HepG2 (cell line): ENCODE data around the gene SLC35B1. TPM values are rescaled to one million over a fixed set of nuclear protein-coding genes. Genes with fewer than 3 reads are reported as not detected.

Experiments
- CAMTA2 ChIP-seq: sonication (generic); formaldehyde crosslinking; IDR thresholded peaks from 2 replicates; pipeline ENCODE4 v1.4.0; 2020; ENCODE audit warnings: mild to moderate bottlenecking, missing genetic modification reagents, borderline replicate concordance
- GABPA ChIP-seq, 2 experiments: IDR thresholded peaks; 2 replicates each; pipeline ENCODE4 v1.6.1; 2011 to 2016; ENCODE audit warnings: low read depth in 2 of 2, low read length in 1 of 2, missing biosample characterization in 1 of 2, missing genetic modification characterization in 1 of 2
- GZF1 ChIP-seq: sonication (generic); formaldehyde crosslinking; IDR thresholded peaks from 2 replicates; pipeline ENCODE4 v1.5.1; 2020; ENCODE audit warnings: mild to moderate bottlenecking, missing genetic modification reagents
- KLF13 ChIP-seq: sonication (generic); formaldehyde crosslinking; IDR thresholded peaks from 2 replicates; pipeline ENCODE4 v1.4.0; 2020; ENCODE audit warnings: mild to moderate bottlenecking, missing genetic modification reagents
- MBNL3 ChIP-seq: fragments of 250-450 bp; sonication (Bioruptor Pico); conservative IDR thresholded peaks from 2 replicates; pipeline ENCODE4 v1.8.0; 2022; ENCODE audit warnings: mild to moderate bottlenecking, inconsistent platforms
- MYC ChIP-seq: sonication (generic); formaldehyde crosslinking; IDR thresholded peaks from 2 replicates; pipeline ENCODE4 v1.9.0; 2021; ENCODE audit warnings: missing genetic modification reagents, borderline replicate concordance
- PLRG1 ChIP-seq: fragments of 450-650 bp; conservative IDR thresholded peaks from 2 replicates; pipeline ENCODE4 v1.6.1; 2016
- SMARCC2 ChIP-seq: fragments of 450-650 bp; IDR thresholded peaks from 2 replicates; pipeline ENCODE4 v1.6.1; 2017; ENCODE audit warnings: antibody characterized with exemption, mild to moderate bottlenecking
- ZNF263 ChIP-seq: sonication (generic); formaldehyde crosslinking; IDR thresholded peaks from 2 replicates; pipeline ENCODE4 v1.4.0; 2020; ENCODE audit warnings: missing genetic modification reagents
- polyA plus RNA-seq, 8 experiments: library from polyadenylated mRNA; depleted of rRNA in 3 of 8; stranded (reverse) in 7 of 8; unstranded in 1 of 8; fragments of >200 nt; fragmentation: Illumina TruSeq in 4 of 8; extraction: Trizol in 4 of 8; gene quantifications; 2 replicates each; pipeline versions ENCODE4 v1.2.1 to v1.2.3, GENCODE V29; 2011 to 2016; ENCODE audit warnings: low read depth in 4 of 8, missing spikeins in 1 of 8, mixed read lengths in 1 of 8; ENCODE audit not compliant: insufficient read depth in 1 of 8
- total RNA-seq, 5 experiments: library from RNA; depleted of rRNA; stranded (reverse); fragments of >200 nt; fragmentation: Illumina TruSeq; extraction: Trizol; gene quantifications; 2 replicates each; pipeline ENCODE4 v1.2.3, GENCODE V29; 2016; ENCODE audit warnings: low read depth in 1 of 5
- TF ChIP-seq, protein P1 (sequence below): sonication (generic); formaldehyde crosslinking; IDR thresholded peaks from 2 replicates; pipeline ENCODE4 v1.4.0; 2020; ENCODE audit warnings: missing genetic modification reagents, borderline replicate concordance
- TF ChIP-seq, protein P2 (sequence below): IDR thresholded peaks from 2 replicates; pipeline ENCODE4 v1.6.1; 2016; ENCODE audit warnings: low read depth, borderline replicate concordance
- TF ChIP-seq, protein P3 (sequence below): sonication (generic); formaldehyde crosslinking; IDR thresholded peaks from 2 replicates; pipeline ENCODE4 v1.4.0; 2020; ENCODE audit warnings: mild to moderate bottlenecking, missing genetic modification reagents, borderline replicate concordance
- TF ChIP-seq, protein P4 (sequence below): sonication (generic); IDR thresholded peaks from 2 replicates; pipeline ENCODE4 v1.6.1; 2016; ENCODE audit warnings: low read depth, borderline replicate concordance
- TF ChIP-seq, protein P5 (sequence below): sonication (generic); formaldehyde crosslinking; IDR thresholded peaks from 2 replicates; pipeline ENCODE4 v1.5.0; 2020; ENCODE audit warnings: missing genetic modification reagents
- TF ChIP-seq, protein P6 (sequence below): sonication (generic); formaldehyde crosslinking; conservative IDR thresholded peaks from 2 replicates; pipeline ENCODE4 v1.4.0; 2020; ENCODE audit warnings: missing genetic modification reagents

SLC35B1 gene
- total and polyA plus RNA-seq, 2 of the 13 experiments (the other 11 are each of a cell fraction or from before 2014, with no cell fraction given): 99.6 to 113 TPM

DNA sequence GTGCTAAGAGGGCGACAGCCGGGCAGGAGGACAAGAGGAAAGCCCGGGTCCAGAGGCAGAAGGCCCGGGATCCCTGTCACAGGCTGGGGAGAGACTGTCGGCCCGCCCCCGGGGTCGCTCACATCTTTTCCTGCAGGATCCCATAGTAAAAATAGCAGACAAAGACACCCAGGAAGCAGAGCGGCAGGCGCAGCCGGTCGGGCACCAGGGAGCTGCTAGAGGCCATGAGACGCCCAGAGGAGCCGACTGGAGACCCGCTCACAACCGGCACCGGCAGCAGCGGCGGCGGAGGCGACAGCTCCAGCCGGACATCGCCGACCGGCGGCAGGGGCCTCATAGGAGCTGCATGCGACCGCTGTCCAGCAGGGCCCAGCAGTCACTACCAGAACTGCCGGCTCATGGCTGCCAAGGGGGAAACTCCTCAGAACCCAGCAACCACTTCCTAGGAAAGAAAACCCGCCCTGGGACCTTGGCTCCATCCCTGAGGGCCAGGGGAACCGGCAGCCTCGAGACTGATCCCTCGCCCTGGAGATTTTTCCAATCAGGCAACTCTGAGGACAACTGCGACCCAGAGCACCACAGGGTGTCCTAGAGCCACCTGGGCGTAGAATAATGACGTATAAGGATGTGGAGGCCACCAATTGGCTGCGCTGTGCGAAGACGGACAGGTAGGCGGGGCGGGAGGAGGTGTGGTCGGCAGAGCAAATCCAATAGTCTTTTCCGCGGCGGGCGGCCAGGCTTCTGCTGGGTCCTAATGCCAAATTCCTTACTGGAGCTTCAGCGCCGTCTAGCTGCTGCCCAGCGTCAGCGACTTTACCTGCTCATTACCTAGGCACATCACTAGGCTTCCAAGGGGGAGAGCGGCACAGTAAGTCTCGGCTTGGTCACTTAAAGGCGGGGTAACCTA lies at the start of gene SLC35B1 (continued):
- TF ChIP-seq, protein P1, sequence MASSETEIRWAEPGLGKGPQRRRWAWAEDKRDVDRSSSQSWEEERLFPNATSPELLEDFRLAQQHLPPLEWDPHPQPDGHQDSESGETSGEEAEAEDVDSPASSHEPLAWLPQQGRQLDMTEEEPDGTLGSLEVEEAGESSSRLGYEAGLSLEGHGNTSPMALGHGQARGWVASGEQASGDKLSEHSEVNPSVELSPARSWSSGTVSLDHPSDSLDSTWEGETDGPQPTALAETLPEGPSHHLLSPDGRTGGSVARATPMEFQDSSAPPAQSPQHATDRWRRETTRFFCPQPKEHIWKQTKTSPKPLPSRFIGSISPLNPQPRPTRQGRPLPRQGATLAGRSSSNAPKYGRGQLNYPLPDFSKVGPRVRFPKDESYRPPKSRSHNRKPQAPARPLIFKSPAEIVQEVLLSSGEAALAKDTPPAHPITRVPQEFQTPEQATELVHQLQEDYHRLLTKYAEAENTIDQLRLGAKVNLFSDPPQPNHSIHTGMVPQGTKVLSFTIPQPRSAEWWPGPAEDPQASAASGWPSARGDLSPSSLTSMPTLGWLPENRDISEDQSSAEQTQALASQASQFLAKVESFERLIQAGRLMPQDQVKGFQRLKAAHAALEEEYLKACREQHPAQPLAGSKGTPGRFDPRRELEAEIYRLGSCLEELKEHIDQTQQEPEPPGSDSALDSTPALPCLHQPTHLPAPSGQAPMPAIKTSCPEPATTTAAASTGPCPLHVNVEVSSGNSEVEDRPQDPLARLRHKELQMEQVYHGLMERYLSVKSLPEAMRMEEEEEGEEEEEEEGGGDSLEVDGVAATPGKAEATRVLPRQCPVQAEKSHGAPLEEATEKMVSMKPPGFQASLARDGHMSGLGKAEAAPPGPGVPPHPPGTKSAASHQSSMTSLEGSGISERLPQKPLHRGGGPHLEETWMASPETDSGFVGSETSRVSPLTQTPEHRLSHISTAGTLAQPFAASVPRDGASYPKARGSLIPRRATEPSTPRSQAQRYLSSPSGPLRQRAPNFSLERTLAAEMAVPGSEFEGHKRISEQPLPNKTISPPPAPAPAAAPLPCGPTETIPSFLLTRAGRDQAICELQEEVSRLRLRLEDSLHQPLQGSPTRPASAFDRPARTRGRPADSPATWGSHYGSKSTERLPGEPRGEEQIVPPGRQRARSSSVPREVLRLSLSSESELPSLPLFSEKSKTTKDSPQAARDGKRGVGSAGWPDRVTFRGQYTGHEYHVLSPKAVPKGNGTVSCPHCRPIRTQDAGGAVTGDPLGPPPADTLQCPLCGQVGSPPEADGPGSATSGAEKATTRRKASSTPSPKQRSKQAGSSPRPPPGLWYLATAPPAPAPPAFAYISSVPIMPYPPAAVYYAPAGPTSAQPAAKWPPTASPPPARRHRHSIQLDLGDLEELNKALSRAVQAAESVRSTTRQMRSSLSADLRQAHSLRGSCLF (CRISPR knock-in tag): no peak
- TF ChIP-seq, protein P2, sequence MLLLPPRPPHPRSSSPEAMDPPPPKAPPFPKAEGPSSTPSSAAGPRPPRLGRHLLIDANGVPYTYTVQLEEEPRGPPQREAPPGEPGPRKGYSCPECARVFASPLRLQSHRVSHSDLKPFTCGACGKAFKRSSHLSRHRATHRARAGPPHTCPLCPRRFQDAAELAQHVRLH (CRISPR knock-in tag): peak; percentile 99
- TF ChIP-seq KLF13: no peak; the same call in 1 of the 2 replicates
- TF ChIP-seq GZF1 (CRISPR knock-in tag): no peak
- TF ChIP-seq, protein P3, sequence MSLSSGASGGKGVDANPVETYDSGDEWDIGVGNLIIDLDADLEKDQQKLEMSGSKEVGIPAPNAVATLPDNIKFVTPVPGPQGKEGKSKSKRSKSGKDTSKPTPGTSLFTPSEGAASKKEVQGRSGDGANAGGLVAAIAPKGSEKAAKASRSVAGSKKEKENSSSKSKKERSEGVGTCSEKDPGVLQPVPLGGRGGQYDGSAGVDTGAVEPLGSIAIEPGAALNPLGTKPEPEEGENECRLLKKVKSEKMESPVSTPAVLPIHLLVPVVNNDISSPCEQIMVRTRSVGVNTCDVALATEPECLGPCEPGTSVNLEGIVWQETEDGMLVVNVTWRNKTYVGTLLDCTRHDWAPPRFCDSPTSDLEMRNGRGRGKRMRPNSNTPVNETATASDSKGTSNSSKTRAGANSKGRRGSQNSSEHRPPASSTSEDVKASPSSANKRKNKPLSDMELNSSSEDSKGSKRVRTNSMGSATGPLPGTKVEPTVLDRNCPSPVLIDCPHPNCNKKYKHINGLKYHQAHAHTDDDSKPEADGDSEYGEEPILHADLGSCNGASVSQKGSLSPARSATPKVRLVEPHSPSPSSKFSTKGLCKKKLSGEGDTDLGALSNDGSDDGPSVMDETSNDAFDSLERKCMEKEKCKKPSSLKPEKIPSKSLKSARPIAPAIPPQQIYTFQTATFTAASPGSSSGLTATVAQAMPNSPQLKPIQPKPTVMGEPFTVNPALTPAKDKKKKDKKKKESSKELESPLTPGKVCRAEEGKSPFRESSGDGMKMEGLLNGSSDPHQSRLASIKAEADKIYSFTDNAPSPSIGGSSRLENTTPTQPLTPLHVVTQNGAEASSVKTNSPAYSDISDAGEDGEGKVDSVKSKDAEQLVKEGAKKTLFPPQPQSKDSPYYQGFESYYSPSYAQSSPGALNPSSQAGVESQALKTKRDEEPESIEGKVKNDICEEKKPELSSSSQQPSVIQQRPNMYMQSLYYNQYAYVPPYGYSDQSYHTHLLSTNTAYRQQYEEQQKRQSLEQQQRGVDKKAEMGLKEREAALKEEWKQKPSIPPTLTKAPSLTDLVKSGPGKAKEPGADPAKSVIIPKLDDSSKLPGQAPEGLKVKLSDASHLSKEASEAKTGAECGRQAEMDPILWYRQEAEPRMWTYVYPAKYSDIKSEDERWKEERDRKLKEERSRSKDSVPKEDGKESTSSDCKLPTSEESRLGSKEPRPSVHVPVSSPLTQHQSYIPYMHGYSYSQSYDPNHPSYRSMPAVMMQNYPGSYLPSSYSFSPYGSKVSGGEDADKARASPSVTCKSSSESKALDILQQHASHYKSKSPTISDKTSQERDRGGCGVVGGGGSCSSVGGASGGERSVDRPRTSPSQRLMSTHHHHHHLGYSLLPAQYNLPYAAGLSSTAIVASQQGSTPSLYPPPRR (CRISPR knock-in tag): no peak
- TF ChIP-seq, protein P4, sequence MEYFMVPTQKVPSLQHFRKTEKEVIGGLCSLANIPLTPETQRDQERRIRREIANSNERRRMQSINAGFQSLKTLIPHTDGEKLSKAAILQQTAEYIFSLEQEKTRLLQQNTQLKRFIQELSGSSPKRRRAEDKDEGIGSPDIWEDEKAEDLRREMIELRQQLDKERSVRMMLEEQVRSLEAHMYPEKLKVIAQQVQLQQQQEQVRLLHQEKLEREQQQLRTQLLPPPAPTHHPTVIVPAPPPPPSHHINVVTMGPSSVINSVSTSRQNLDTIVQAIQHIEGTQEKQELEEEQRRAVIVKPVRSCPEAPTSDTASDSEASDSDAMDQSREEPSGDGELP: no peak; the same call in 1 of the 2 replicates
- no peak for TF ChIP-seq MBNL3 (CRISPR knock-in tag)
- no peak for TF ChIP-seq PLRG1
- peak; percentile 63; the same call in 1 of the 2 replicates for TF ChIP-seq MYC
- TF ChIP-seq GABPA (IDR thresholded peaks at IDR 0.05; ENCODE audit: low read depth, low read length): no peak
- TF ChIP-seq GABPA (CRISPR knock-in tag; IDR thresholded peaks at IDR 0.05; ENCODE audit: low read depth): peak; percentile 75
- TF ChIP-seq ZNF263 (CRISPR knock-in tag): peak; percentile 31
- TF ChIP-seq, protein P5, sequence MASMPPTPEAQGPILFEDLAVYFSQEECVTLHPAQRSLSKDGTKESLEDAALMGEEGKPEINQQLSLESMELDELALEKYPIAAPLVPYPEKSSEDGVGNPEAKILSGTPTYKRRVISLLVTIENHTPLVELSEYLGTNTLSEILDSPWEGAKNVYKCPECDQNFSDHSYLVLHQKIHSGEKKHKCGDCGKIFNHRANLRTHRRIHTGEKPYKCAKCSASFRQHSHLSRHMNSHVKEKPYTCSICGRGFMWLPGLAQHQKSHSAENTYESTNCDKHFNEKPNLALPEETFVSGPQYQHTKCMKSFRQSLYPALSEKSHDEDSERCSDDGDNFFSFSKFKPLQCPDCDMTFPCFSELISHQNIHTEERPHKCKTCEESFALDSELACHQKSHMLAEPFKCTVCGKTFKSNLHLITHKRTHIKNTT (CRISPR knock-in tag): no peak
- TF ChIP-seq CAMTA2 (CRISPR knock-in tag): no peak
- TF ChIP-seq, protein P6, sequence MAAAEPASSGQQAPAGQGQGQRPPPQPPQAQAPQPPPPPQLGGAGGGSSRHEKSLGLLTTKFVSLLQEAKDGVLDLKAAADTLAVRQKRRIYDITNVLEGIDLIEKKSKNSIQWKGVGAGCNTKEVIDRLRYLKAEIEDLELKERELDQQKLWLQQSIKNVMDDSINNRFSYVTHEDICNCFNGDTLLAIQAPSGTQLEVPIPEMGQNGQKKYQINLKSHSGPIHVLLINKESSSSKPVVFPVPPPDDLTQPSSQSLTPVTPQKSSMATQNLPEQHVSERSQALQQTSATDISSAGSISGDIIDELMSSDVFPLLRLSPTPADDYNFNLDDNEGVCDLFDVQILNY (CRISPR knock-in tag): no peak
- no peak for TF ChIP-seq SMARCC2
